Measurements from ENCODE around the gene SLF2.
"Not testable (repeated sequence)": the region's sequence is repeated elsewhere in the genome, so short reads cannot be mapped to it uniquely, and the experiment has no call there.

The SLF2 gene

GRCh38 chr10:100970076-100970913 is 57.5 kb downstream of the SLF2 start:
- TF ChIP-seq, protein P1, sequence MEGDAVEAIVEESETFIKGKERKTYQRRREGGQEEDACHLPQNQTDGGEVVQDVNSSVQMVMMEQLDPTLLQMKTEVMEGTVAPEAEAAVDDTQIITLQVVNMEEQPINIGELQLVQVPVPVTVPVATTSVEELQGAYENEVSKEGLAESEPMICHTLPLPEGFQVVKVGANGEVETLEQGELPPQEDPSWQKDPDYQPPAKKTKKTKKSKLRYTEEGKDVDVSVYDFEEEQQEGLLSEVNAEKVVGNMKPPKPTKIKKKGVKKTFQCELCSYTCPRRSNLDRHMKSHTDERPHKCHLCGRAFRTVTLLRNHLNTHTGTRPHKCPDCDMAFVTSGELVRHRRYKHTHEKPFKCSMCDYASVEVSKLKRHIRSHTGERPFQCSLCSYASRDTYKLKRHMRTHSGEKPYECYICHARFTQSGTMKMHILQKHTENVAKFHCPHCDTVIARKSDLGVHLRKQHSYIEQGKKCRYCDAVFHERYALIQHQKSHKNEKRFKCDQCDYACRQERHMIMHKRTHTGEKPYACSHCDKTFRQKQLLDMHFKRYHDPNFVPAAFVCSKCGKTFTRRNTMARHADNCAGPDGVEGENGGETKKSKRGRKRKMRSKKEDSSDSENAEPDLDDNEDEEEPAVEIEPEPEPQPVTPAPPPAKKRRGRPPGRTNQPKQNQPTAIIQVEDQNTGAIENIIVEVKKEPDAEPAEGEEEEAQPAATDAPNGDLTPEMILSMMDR (IDR thresholded peaks at IDR 0.05; ENCODE audit: low read depth, low read length, missing control alignments) = no peak
- H3K4me3 ChIP-seq (replicated peaks; ENCODE audit: low read depth, low read length) = peak overlapping the region; percentile 56
- DNase-seq (ENCODE audit: extremely low read depth, low read depth) = no peak

DNA sequence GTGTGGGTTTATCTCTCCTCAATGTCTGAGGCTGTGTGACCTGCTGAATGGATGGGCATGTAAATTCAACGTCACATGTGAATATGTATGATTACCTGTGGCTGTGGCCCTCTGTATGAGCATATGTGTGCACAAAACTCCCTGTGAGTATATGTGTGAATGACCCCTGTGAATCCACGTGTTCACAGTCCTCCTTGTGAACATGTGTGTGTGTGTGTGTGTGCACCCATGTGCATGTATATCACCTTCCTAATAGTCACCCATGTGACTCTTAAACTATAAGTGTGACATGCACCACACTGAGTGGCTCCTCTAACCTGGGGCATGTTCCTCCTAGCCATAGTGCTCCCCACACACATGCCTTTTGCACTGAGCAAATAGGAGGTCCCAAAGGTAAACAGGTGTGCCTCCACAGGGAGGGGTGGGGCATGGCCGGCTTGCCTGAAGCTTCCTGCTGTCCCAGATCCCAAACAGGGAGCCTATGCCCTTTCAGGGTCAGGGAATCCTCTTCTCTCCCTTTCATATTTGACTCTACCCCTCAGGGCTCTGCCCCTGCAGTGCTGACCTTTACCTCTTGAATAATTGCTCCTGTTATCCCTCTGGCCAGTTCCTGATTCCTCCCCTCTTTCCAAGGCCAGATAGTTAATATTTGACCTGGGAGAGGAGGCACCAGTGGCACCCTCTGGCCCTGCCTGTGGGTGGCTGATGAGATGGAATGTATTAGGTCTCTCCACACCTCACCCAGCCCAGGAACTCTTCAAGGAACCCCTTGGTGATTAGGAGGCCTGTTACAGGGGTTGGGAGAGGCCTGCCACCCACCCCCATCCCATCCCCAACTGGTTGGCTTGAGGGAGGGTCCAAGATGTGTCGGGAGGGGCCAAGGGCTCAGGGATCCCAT is 58.4 kb downstream of the SLF2 start:
- no peak overlapping the region for H3K4me3 ChIP-seq (replicated peaks; ENCODE audit: low read depth, low read length)
- DNase-seq (ENCODE audit: extremely low read depth, low read depth) = no peak
- TF ChIP-seq, protein P1 (IDR thresholded peaks at IDR 0.05; ENCODE audit: low read depth, low read length, missing control alignments) = no peak

DNA sequence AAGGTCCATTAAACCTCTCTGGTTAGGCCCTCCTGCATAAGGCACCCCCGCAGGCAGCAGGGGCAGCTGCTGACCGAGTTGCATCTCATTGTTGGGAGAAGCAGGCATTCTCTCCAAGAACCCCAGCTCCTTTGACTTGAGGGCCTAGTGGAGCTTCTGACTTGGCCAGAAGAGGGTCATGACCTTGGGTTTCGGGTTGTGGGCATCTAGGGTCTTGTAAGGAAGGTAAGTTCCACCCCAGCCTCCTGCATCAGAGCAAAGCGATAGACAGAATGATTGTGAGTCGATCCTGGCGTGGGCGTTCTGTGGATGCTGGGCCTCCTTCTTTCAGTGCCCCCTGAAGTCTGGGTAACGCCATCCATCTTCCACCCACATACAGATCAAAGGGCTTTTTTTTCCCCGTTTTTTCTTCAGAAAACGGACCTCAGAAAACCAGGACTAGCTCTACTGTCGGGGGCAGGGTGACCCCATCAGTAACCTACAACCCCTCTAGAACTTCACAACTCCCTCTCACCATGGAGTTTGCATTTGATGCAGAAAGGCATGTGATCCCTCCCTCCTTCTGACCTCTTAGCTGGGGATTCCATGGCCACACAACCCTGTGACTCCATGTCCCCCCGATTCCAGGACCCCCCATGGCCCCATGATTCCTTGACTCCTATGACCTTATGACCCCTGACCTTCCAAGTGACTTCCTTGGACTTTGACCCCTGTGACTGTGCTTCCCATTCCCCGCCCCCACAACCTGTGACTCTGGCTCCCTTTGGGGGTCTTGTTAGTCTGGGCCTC is 59.5 kb downstream of the SLF2 start:
- TF ChIP-seq, protein P1 (IDR thresholded peaks at IDR 0.05; ENCODE audit: low read depth, low read length, missing control alignments) = no peak
- no peak for DNase-seq (ENCODE audit: extremely low read depth, low read depth)

GRCh38 chr10:100972904-100973535 is 60.3 kb downstream of the SLF2 start:
- DNase-seq (ENCODE audit: extremely low read depth, low read depth) = no peak
- H3K4me3 ChIP-seq (replicated peaks; ENCODE audit: low read depth, low read length) = no peak overlapping the region
- TF ChIP-seq, protein P1 (IDR thresholded peaks at IDR 0.05; ENCODE audit: low read depth, low read length, missing control alignments) = no peak

More for the DNA sequence above, 59.5 kb downstream of the SLF2 start:
- H3K4me3 ChIP-seq (replicated peaks; ENCODE audit: low read depth, low read length) = no peak overlapping the region

GRCh38 chr10:100975397-100975796 is 62.6 kb downstream of the SLF2 start:
- not testable (repeated sequence) for DNase-seq (ENCODE audit: extremely low read depth, low read depth); H3K4me3 ChIP-seq (replicated peaks; ENCODE audit: low read depth, low read length)

GRCh38 chr10:100976906-100977305 is 64.1 kb downstream of the SLF2 start:
- no peak overlapping the region for H3K4me3 ChIP-seq (replicated peaks; ENCODE audit: low read depth, low read length)
- TF ChIP-seq, protein P1 (IDR thresholded peaks at IDR 0.05; ENCODE audit: low read depth, low read length, missing control alignments) = no peak

More at GRCh38 chr10:100976906-100977305, 64.1 kb downstream of the SLF2 start:
- DNase-seq (ENCODE audit: extremely low read depth, low read depth) = no peak
